MM.1S (cell line): Measurements from ENCODE around the gene CCDC89.

Source experiments
- DNase-seq: peaks from one replicate; pipeline ENCODE4 v3.0.0-alpha.2; 2015
- H2AFZ ChIP-seq: fragments of 300-600 bp; sonication (generic); 2 replicates; pipeline ENCODE4 v1.6.0; 2016; ENCODE audit warnings: antibody characterized with exemption, low read length
- H3F3A ChIP-seq: fragments of 300-600 bp; sonication (generic); 2 replicates; pipeline ENCODE4 v1.6.1; 2016; ENCODE audit warnings: mild to moderate bottlenecking, antibody characterized with exemption, low read length, moderate library complexity, mixed read lengths; ENCODE audit not compliant: insufficient read depth
- H3K27ac ChIP-seq: fragments of 300-600 bp; sonication (generic); 2 replicates; pipeline ENCODE4 v1.5.1; 2016; ENCODE audit warnings: mild to moderate bottlenecking, low read length
- H3K27me3 ChIP-seq: fragments of 300-600 bp; sonication (generic); replicated peaks from 2 replicates; pipeline ENCODE4 v1.6.0; 2016; ENCODE audit warnings: low read length; ENCODE audit not compliant: insufficient read depth
- H3K36me3 ChIP-seq: fragments of 300-600 bp; sonication (generic); replicated peaks from 2 replicates; pipeline ENCODE4 v1.6.1; 2016; ENCODE audit warnings: mild to moderate bottlenecking, low read length, mixed read lengths; ENCODE audit not compliant: insufficient read depth
- H3K4me1 ChIP-seq: fragments of 300-600 bp; sonication (generic); 2 replicates; pipeline ENCODE4 v1.6.1; 2016; ENCODE audit warnings: low read length, mixed read lengths
- H3K4me2 ChIP-seq: fragments of 300-600 bp; sonication (generic); 2 replicates; pipeline ENCODE4 v1.6.0; 2016; ENCODE audit warnings: low read depth, low read length
- H3K4me3 ChIP-seq: fragments of 300-600 bp; sonication (generic); 2 replicates; pipeline ENCODE4 v1.5.1; 2016; ENCODE audit warnings: low read length, mixed read lengths
- H3K79me2 ChIP-seq: fragments of 300-600 bp; sonication (generic); 2 replicates; pipeline ENCODE4 v1.6.1; 2016; ENCODE audit warnings: mixed run types, low read length, mixed read lengths
- H3K9ac ChIP-seq: fragments of 300-600 bp; sonication (generic); 2 replicates; pipeline ENCODE4 v1.6.1; 2016; ENCODE audit warnings: low read length, mixed read lengths
- H3K9me2 ChIP-seq: fragments of 300-600 bp; sonication (generic); replicated peaks from 2 replicates; pipeline ENCODE4 v1.6.1; 2016; ENCODE audit warnings: mild to moderate bottlenecking, low read length, mixed read lengths; ENCODE audit not compliant: insufficient read depth
- H3K9me3 ChIP-seq: fragments of 300-600 bp; sonication (generic); replicated peaks from 2 replicates; pipeline ENCODE4 v1.6.1; 2016; ENCODE audit warnings: mild to moderate bottlenecking, low read length, mixed read lengths; ENCODE audit not compliant: insufficient read depth
- H4K20me1 ChIP-seq: fragments of 300-600 bp; sonication (generic); 2 replicates; pipeline ENCODE4 v1.6.1; 2016; ENCODE audit warnings: mild to moderate bottlenecking, low read length, moderate library complexity, mixed read lengths; ENCODE audit not compliant: insufficient read depth
- CTCF ChIP-seq: fragments of 300-600 bp; sonication (generic); IDR thresholded peaks from 2 replicates; pipeline ENCODE4 v1.5.1; 2016; ENCODE audit warnings: antibody characterized with exemption, low read length, mixed read lengths
- EZH2 ChIP-seq: fragments of 300-600 bp; sonication (generic); optimal IDR thresholded peaks from 2 replicates; pipeline ENCODE3; 2017; ENCODE audit warnings: low read depth, mild to moderate bottlenecking, antibody characterized with exemption, low read length, mixed read lengths
- EZH2phosphoT487 ChIP-seq: fragments of 300-600 bp; sonication (generic); IDR thresholded peaks from 2 replicates; pipeline ENCODE4 v1.6.1; 2018; ENCODE audit warnings: antibody characterized with exemption, low read length

The CCDC89 gene

DNA sequence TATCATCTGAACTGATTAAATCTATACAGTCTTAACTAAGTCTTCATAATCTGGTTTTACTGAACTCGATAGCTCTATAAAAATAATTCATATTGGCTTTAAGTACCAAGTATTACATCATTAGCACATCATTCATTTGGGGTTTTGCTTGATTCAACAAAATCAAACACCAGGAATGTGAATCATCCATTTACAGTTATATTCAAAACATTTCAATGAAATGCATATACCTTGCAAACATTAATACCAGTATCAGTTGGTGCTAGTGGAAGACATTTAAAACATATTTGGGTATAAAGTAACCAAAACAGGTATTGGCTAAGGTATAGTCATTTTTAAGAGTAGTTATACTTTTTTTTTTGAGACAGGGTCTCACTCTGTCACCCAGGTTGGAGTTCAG lies 12.2 kb upstream of the CCDC89 start:
- no peak overlapping the region for H3K4me2 ChIP-seq
- H4K20me1 ChIP-seq = no peaks in the 10 kb centered on the region
- no peak for DNase-seq
- no peaks in the 10 kb centered on the region for H3K9me3 ChIP-seq
- no peak overlapping the region for H2AFZ ChIP-seq
- H3K79me2 ChIP-seq = no peaks in the 10 kb centered on the region
- H3K9me2 ChIP-seq = no peaks in the 10 kb centered on the region
- peaks cover 4% of the 10 kb centered on the region; the same call in 1 of the 2 replicates for H3F3A ChIP-seq
- TF ChIP-seq CTCF (no peak), EZH2phosphoT487 (no peak), EZH2 (no peak)
- no peak overlapping the region for H3K27ac ChIP-seq
- H3K4me1 ChIP-seq = peaks cover 22% of the 10 kb centered on the region
- H3K4me3 ChIP-seq = no peak overlapping the region
- H3K27me3 ChIP-seq = no peaks in the 10 kb centered on the region
- no peaks in the 10 kb centered on the region for H3K36me3 ChIP-seq
- H3K9ac ChIP-seq = no peak overlapping the region

DNA sequence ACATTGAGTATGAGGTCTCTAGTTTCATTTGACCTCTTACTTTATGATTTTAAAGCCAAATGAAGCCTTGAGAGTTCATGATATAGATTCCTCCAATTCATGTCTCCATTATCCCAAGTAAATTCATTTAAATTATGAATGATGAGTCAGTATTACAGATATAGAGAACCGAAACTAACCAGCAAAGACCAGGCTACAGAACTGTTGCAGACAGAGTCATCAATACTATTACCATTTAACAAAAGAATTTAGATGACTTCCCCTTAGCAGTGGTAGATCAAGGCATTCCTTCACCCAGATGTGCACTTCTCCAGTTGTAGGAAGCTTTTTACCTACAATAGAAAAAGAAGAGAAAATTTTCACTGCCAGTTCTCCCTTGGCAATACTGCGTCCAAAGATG lies 11.8 kb upstream of the CCDC89 start:
- H3K4me1 ChIP-seq = peaks cover 22% of the 10 kb centered on the region
- no peak overlapping the region for H3K27ac ChIP-seq
- no peaks in the 10 kb centered on the region for H3K27me3 ChIP-seq
- no peaks in the 10 kb centered on the region for H3K9me3 ChIP-seq
- DNase-seq = no peak
- H3F3A ChIP-seq = peaks cover 4% of the 10 kb centered on the region; the same call in 1 of the 2 replicates
- H3K9ac ChIP-seq = no peak overlapping the region
- TF ChIP-seq EZH2 (no peak), CTCF (no peak), EZH2phosphoT487 (no peak)
- H3K36me3 ChIP-seq = no peaks in the 10 kb centered on the region
- no peaks in the 10 kb centered on the region for H3K79me2 ChIP-seq
- H3K9me2 ChIP-seq = no peaks in the 10 kb centered on the region
- H3K4me3 ChIP-seq = no peak overlapping the region
- no peaks in the 10 kb centered on the region for H4K20me1 ChIP-seq
- H2AFZ ChIP-seq = no peak overlapping the region
- H3K4me2 ChIP-seq = no peak overlapping the region

DNA sequence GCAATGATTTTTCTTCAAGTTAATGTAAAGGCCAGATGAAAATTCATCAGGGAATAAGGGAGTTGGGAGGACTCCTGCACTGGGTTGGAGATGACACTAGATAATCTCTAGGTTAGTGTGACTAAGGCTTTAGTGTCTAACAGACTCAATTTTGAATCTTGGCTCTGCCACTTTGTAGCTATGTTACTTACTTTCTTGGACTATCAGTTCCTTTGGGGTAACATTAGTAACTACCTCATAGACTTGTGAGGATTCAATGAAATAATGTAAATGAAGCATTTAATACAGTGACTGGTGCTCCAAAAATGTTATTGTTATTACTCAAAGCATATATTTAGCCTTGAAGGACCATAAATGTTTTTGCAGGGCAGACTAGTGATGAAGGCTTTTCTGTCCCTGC lies 9.6 kb upstream of the CCDC89 start:
- Histone ChIP-seq H3K9ac (no peak overlapping the region), H3K36me3 (no peaks in the 10 kb centered on the region), H3K4me1 (peaks cover 17% of the 10 kb centered on the region), H3F3A (peaks cover 4% of the 10 kb centered on the region; the same call in 1 of the 2 replicates), H2AFZ (no peak overlapping the region), H3K4me3 (no peak overlapping the region), H3K27me3 (no peaks in the 10 kb centered on the region), H3K79me2 (no peaks in the 10 kb centered on the region), H3K9me3 (no peaks in the 10 kb centered on the region), H4K20me1 (no peaks in the 10 kb centered on the region), H3K9me2 (no peaks in the 10 kb centered on the region), H3K4me2 (no peak overlapping the region), H3K27ac (no peak overlapping the region)
- no peak for DNase-seq
- TF ChIP-seq EZH2phosphoT487 (no peak), CTCF (no peak), EZH2 (no peak)
